NCI-H2081 (cell line): ENCODE data around the gene PECR.
"Not testable (repeated sequence)": the region's sequence is repeated elsewhere in the genome, so short reads cannot be mapped to it uniquely, and the experiment has no call there.

ENCODE experiments used
- DNase-seq, 2 experiments: peaks; one replicate each; lab custom pipeline; 2025; lab: John Stamatoyannopoulos, UW

Gene PECR

DNA sequence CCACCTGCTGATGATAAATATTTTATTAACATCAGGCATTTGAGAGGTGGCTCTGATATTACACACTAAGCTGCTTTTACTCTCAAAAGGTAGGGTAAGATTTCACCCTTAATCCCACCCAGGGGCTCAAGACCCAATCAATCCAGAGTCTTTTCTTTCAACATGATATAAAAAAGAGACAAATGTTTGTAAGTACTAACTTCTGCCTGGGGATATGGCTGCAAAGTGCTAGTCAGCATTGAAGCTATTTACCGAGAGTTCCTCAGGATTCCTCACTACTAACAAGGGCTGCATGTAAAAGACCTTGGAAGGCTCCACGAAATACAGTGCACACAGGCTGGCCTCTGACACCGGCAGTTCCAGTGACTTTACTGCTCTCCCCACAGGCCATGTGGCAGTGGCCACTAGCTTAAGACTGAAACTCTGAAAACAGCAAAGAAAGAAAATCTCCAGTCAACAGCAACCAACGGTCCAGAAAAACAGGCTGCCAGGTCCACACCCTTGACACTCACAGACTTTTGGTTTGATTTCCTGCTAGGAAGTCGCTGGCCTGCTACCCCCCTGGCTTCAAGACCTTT is 79.4 kb downstream of the PECR start:
- no peak for DNase-seq

DNA sequence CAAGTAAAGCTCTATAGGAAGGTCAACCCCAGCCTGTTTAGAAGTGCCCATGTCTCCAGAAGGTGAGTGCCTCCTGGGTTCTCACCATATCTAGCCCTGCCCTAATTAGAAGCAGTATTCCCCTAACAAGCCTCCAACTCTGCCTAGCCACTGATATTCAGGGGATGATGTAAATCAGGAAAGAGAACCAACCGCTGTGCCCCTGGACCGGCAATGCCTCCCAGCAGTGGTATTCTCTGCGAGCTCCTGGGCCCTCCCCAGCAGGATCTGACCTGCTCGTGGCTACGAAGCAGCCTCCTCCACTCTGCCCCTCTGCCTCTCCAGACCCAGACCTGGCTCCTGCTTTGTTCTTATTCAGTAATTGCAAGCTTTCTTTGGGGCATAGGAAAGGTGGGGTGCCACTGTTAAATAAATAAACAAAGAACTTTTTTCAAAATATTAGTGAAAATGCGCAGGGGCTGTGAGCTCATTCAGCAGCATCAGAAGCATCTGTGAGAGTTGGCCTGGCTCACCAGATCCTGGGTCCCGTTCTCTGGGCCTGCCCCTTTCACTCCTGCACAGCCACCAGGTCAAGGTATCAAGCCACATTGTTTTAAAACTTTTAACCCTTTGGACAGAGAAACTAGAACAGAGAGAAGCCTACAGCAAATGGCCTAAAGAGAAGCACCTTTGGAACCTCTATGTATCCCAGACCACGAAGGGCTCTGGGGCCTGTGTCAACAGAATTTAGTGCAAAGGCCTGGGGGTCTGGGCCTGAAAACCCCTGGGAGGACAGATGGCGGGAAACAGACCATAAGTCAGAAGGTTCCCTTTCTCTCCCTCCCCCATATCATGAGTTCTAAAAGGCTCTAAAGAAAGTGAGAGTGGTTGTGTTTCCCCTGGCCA is 80.2 kb downstream of the PECR start:
- no peak for DNase-seq

DNA sequence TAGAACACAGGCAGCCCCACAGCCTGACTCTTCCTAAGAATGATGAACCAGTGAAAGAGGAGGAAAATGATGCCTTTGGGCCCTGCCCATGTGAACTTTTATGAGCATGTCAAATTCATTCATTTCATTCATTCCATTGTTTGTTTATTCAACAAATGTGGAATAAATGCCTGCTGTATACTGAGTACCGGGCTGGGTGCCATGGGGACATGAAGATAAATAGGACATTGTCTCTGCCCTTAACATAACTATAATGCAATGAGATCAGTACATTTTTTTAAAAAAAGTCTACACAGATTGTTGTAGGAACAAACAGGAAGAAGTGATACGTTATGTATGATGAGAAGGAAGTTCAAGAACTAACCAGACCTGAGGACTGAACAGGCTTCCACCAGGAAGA is 83.0 kb downstream of the PECR start:
- no peak for DNase-seq

DNA sequence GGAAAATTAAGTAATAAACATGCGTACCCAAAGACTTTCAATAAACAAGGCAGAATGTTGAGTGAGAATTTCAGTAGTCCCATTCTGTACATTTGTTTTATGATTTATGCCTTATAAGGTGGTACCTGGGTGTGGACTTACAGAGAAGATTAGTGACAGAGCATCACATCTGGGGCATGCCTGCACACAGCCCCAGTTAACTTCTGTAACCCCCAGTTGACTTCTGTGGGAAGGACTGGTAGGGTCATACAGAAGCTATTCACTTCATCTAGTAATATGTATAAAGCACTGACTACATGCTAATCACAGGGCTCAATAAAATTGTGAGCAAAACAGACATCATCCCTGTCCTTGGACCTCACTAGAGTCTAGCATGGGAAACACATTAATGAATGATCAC is 84.4 kb downstream of the PECR start:
- DNase-seq = no peak

DNA sequence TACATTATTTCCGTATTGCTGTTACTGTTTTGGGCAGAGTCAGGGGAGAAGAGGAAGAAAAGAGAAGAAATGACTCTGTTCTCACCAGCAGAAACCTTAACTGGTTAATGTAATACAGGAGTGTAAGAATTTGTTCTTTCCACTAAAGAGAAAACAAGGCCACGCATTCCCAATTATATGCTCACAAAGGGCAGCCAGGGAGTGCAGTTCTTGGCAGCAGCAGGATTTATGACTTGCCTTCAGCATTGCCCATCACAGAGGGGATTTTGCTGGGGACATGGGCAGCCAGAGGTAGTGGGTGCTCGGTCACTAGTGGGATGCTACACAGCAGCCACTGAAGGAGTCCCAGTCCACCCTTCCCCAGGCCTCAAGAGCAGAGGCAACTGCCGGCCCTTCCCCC is 86.7 kb downstream of the PECR start:
- no peak for DNase-seq

DNA sequence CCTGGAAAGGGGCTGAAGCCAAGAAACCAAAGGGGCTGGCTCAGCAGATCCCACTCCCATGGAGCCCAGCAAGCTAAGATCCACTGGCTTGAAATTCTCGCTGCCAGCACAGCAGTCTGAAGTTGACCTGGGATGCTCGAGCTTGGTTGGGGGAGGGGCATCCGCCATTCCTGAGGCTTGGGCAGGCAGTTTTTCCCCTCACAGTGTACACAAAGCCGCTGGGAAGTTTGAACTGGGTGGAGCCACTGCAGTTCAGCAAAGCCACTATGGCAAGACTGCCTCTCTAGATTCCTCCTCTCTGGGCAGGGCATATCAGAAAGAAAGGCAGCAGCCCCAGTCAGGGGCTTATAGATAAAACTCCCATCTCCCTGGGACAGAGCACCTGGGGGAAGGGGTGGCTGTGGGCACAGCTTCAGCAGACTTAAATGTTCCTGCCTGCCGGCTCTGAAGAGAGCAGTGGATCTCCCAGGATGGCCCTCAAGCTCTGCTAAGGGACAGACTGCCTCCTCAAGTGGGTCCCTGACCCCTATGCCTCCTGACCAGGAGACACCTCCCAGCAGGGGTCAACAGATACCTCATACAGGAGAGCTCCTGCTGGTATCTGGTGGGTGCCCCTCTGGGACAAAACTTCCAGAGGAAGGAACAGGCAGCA is 92.9 kb downstream of the PECR start:
- DNase-seq = not testable (repeated sequence)
